Activated T-helper 2 cell treated with anti-CD3 and anti-CD28 coated beads, Interferon-gamma antibody, Interleukin-2, Interleukin-4, amounts not matched to agents 10 μg/mL and 5 μg/mL and 100 μg/mL, durations not matched to agents 14 hours and 24 hours and 36 hours (primary cell): ENCODE data around the gene DPH3. TPM values are rescaled to one million over a fixed set of nuclear protein-coding genes. Genes with fewer than 3 reads are reported as not detected.

Source experiments
- DNase-seq: peaks from one replicate; pipeline ENCODE4 v3.0.0; 2021; ENCODE audit warnings: low spot score
- H3K27ac Mint-ChIP-seq: one replicate; pipeline ENCODE4 v1.8.0; 2021; ENCODE audit warnings: mixed read lengths
- H3K27me3 Mint-ChIP-seq: one replicate; pipeline ENCODE4 v1.8.0; 2021; ENCODE audit warnings: low read depth, mixed read lengths
- H3K36me3 Mint-ChIP-seq: one replicate; pipeline ENCODE4 v1.8.0; 2021; ENCODE audit warnings: low read depth, mixed read lengths
- H3K4me1 Mint-ChIP-seq: one replicate; pipeline ENCODE4 v1.8.0; 2021; ENCODE audit warnings: low read depth, mixed read lengths
- H3K4me3 Mint-ChIP-seq: one replicate; pipeline ENCODE4 v1.8.0; 2021; ENCODE audit warnings: low read depth, mild to moderate bottlenecking, moderate library complexity, mixed read lengths
- H3K9me3 Mint-ChIP-seq: one replicate; pipeline ENCODE4 v1.8.0; 2021; ENCODE audit warnings: mixed read lengths
- intact Hi-C: fragments of 100-400 bp; cut with micrococcal nuclease; formaldehyde crosslinking; loops from one replicate; pipeline ENCODE4 v1.15.1; 2023
- total RNA-seq: library from RNA; stranded (reverse); gene quantifications from 2 replicates; pipeline ENCODE4 v1.2.3, GENCODE V29; 2022

Gene DPH3
- total RNA-seq, 1 donor from 2014 or later = 23.1 TPM

DNA sequence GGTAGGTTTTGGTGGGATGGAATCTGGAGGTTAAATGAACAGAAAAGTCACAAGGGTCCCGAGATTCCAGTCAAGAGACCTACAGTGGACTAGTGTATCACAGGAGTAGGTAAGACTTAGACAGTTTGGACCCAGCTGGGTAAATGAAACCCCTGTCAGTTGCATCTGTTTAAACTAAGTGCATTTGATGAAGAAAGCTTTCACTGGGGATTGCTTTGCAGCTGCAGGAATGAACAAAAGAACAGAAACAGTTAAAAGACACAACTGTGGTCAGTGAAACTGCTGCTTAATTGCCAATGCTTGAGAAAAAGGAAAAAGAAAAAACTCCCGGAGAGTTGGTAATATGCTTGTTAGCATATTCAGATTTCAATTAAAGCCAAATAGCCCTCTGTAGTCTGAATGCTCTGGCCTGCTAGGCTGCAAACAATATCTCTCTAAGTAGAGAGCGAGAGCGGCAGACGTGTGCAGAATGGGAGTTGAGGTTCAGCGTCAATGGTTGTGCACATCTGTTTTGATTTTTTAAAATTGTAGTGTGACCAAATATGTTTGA lies 37.4 kb upstream of the DPH3 start:
- peaks cover 91% of the 10 kb centered on the region for H3K4me1 Mint-ChIP-seq
- no peaks in the 10 kb centered on the region for H3K9me3 Mint-ChIP-seq
- H3K27me3 Mint-ChIP-seq = no peaks in the 10 kb centered on the region
- no peak for DNase-seq
- H3K36me3 Mint-ChIP-seq = peaks cover 78% of the 10 kb centered on the region
- peak overlapping the region; percentile 82 for H3K4me3 Mint-ChIP-seq
- H3K27ac Mint-ChIP-seq = peak overlapping the region; percentile 94
- intact Hi-C loops = loop anchor here (5.0 to 10.0 kb wide), 4 partner anchors 75 to 987 kb away; no protein-coding TSS in a partner anchor

DNA sequence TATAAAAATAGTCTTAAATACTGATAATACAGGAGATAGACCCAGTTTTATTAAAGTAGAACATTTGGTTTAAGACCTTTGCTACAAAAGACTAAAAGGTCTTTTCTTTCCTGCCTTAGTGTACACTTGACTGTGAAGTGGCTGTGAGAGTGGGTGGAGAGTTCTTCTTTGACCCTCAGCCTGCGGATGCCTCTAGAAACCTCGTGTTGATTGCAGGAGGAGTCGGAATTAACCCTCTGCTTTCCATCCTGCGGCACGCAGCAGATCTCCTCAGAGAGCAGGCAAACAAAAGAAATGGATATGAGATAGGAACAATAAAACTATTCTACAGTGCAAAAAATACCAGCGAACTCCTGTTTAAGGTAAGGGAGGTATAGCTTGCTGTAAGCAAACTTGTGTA lies 36.8 kb upstream of the DPH3 start:
- no peaks in the 10 kb centered on the region for H3K9me3 Mint-ChIP-seq
- peaks cover 86% of the 10 kb centered on the region for H3K4me1 Mint-ChIP-seq
- DNase-seq = no peak
- no peaks in the 10 kb centered on the region for H3K27me3 Mint-ChIP-seq
- peaks cover 78% of the 10 kb centered on the region for H3K36me3 Mint-ChIP-seq
- intact Hi-C loops = loop anchor here (1.0 to 10.0 kb wide), 7 partner anchors 8 to 987 kb away; no protein-coding TSS in a partner anchor
- H3K27ac Mint-ChIP-seq = peak overlapping the region; percentile 94
- H3K4me3 Mint-ChIP-seq = peak overlapping the region; percentile 82

DNA sequence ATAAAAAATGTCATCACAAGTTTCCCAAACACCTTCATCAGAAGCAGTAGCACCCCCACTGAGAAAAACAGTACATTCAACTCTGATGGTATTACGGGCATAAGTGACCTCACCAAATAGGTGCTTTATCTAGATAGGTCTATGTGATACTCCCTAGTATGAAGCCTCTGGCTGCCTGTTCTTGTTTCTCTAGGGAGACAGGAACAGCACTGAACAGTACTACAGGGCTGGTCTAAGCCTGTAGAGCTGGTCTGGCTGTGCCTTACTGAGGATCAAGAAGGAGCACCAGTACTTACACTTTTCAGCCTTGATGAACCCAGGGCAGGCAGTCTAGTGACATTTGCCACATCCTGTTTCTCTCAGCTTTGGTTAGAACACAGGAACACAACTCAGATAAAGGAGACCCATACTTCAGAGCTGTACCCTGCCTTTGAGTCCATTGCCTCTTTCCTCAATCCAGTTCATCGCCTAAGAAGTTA lies 36.2 kb upstream of the DPH3 start:
- Mint-ChIP-seq H3K27ac (peak overlapping the region; percentile 94), H3K9me3 (peaks cover under 1% of the 10 kb centered on the region), H3K36me3 (peaks cover 78% of the 10 kb centered on the region), H3K4me1 (peaks cover 85% of the 10 kb centered on the region), H3K4me3 (peak overlapping the region; percentile 82), H3K27me3 (no peaks in the 10 kb centered on the region)
- DNase-seq = peak; percentile 58
- intact Hi-C loops = loop anchor here (1.0 to 10.0 kb wide), 7 partner anchors 8 to 986 kb away; no protein-coding TSS in a partner anchor

DNA sequence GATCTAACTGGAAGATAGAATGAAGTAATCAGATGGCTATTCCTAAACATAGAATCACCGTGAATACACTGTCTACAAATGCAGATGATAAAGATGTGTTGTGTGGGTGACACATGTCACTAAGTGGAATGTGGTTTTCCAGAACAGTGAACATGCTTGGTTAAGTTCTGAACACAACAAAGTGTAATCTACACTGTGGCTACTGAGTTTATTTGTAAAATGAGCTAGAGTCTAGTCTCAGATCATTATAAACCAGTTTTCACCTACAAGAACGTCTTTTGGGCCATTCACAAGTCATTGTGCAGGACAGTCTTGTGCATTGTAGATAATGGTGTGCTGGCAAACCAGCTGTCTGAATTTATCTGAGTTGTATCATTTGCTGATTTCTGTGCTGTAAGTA lies 35.6 kb upstream of the DPH3 start:
- Mint-ChIP-seq H3K9me3 (peaks cover 4% of the 10 kb centered on the region), H3K4me1 (peaks cover 85% of the 10 kb centered on the region), H3K27ac (peak overlapping the region; percentile 94), H3K4me3 (no peak overlapping the region), H3K36me3 (peaks cover 78% of the 10 kb centered on the region), H3K27me3 (no peaks in the 10 kb centered on the region)
- DNase-seq = no peak
- intact Hi-C loops = loop anchor here (2.0 to 10.0 kb wide), 5 partner anchors 77 to 986 kb away; no protein-coding TSS in a partner anchor

DNA sequence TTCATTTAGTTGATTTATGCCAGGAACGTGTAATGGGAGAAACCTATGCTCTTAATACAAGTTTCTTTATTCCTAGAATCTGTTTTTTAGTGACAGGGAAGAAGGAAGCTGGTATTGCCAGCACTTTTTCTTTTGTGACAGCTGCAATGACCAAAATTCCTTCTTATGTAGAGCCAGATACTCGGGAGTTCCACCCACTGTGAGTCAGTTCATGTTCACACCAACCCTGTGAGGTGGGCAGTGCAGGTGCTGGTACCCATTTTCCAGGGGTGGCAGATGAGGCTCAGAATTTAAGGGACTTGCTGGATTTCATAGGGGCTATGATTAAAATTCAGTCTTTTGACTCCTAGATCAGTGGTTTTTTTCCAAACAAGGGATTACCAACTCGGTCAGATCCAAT lies 35.0 kb upstream of the DPH3 start:
- DNase-seq = no peak
- no peaks in the 10 kb centered on the region for H3K27me3 Mint-ChIP-seq
- H3K27ac Mint-ChIP-seq = peak overlapping the region; percentile 94
- intact Hi-C loops = loop anchor here (2.0 to 10.0 kb wide), 7 partner anchors 78 to 985 kb away; no protein-coding TSS in a partner anchor
- no peak overlapping the region for H3K4me3 Mint-ChIP-seq
- peaks cover 84% of the 10 kb centered on the region for H3K4me1 Mint-ChIP-seq
- peaks cover 7% of the 10 kb centered on the region for H3K9me3 Mint-ChIP-seq
- H3K36me3 Mint-ChIP-seq = peaks cover 77% of the 10 kb centered on the region

DNA sequence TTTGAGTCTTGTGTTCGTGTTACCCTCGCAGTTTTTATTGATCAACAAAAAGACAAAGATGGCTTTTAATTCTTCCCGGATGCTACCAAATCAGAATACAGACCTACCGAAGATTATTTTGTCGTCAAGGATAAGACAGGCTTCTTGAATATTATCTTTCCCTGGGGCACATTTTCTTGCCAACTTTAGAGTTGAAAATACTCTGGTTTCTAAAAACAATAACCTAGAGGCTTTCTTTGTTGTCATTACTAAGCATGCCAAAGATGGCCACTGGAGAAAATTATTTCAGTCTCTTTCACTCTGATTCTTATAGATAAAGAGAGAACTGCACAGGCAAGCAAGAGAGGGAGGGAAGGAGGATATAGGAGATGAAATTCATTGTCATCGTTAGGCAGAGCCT lies 34.1 kb upstream of the DPH3 start:
- peak overlapping the region; percentile 4 for H3K27ac Mint-ChIP-seq

DNA sequence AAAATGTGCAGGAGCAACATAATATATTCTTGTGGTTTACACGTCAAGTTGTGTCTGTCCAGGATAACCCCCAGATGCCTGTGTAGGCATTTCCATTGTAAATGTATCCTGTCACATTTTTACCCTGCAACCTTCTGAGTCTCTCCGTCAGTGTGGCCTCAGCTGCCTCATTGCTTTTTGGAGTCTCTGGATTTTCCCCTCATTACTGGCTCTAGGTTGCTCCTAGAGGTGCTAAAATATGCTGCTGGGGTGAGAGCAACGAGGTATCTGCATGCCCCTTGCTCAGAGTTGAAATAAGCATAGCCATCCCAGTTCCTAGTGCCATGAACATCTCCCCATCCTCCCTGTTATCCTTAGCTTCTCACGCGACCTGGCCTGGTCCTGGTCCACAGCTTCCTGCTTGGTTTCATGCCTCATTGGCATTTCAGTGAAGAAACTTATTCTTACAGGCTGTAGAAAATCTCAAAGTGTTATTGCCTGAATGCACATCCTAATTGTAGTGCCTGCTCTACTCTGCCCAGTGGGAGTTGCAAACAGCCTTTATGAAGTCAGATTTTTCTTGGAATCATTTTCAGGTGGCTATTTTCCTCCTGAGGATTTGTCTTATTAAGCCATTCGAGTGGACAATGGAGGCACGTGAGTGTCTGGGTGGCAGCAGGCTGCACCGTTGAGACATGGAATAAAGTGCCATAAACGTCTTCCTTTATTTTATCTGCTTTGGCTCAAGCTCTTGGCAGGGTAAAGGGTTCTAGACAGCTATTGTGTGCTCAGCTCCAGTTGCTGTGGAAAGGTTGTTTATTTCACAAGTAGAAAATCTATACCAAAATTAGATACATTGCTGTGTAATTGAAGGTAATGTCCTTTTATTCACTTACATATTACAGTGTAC lies 33.5 kb upstream of the DPH3 start:
- Mint-ChIP-seq H3K27me3 (no peaks in the 10 kb centered on the region), H3K36me3 (peaks cover 81% of the 10 kb centered on the region), H3K4me3 (no peak overlapping the region), H3K27ac (peak overlapping the region; percentile 74), H3K9me3 (peaks cover 17% of the 10 kb centered on the region), H3K4me1 (peaks cover 78% of the 10 kb centered on the region)
- DNase-seq = no peak
- intact Hi-C loops = loop anchor here (10.0 kb wide), 2 partner anchors 527 to 857 kb away; no protein-coding TSS in a partner anchor

More for the DNA sequence above, 34.1 kb upstream of the DPH3 start:
- DNase-seq = no peak
- H3K27me3 Mint-ChIP-seq = no peaks in the 10 kb centered on the region
- peaks cover 77% of the 10 kb centered on the region for H3K36me3 Mint-ChIP-seq
- H3K4me3 Mint-ChIP-seq = no peak overlapping the region
- intact Hi-C loops = loop anchor here (10.0 kb wide), 2 partner anchors 526 to 856 kb away; no protein-coding TSS in a partner anchor
- peaks cover 11% of the 10 kb centered on the region for H3K9me3 Mint-ChIP-seq
- peaks cover 79% of the 10 kb centered on the region for H3K4me1 Mint-ChIP-seq

DNA sequence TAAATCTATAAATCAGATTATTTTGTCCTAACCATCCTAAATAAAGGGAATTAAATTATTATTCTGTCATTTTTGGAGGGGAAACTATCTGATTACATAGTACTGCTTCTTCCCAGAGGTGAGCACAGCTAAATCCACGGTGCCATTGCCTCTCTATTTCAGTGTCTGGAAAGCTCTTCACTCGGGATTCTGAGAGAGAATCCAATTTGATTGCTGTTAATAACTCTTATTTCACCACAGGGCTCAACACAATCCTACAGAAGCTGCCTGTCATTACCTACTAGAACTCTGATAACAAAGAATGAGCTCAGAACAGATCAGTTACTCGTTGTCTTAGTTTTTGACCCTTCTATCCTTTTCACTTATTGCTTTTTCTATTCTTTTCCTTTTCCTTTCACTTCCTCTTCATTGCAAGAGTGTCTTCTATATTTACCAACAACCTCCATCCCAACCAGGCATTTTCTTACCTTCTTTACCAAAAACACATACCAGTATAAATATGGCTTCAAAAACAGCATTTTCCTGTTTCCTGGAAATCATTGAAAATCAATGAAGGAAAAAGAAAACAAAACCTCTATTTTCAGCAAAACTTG lies 30.7 kb upstream of the DPH3 start:
- H3K27ac Mint-ChIP-seq = peak overlapping the region; percentile 40
- H3K4me1 Mint-ChIP-seq = peaks cover 70% of the 10 kb centered on the region
- H3K4me3 Mint-ChIP-seq = peak overlapping the region; percentile 9
- DNase-seq = no peak
- H3K27me3 Mint-ChIP-seq = no peaks in the 10 kb centered on the region
- H3K36me3 Mint-ChIP-seq = peaks cover 85% of the 10 kb centered on the region
- intact Hi-C loops = loop anchor here (10.0 kb wide), 2 partner anchors 529 to 859 kb away; no protein-coding TSS in a partner anchor
- peaks cover 26% of the 10 kb centered on the region for H3K9me3 Mint-ChIP-seq

DNA sequence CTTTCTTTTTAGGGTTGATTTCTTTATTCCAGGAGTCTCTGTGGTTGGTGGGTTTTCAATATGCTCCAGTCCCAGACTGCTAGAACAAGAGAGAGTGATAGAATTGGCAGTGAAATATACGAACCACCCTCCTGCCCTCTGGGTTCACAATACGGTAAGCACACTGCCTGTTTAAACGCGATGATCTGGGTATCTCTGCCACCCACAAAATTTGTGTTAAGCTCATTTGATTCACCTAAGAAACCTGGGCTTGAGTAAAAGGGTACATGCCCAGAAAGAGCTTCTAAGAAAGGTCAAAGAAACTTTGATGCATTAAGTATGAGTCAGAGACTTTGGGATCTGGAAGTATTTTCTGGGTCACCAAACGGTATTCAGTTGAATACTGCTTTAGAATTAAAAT lies 30.1 kb upstream of the DPH3 start:
- DNase-seq = no peak
- peaks cover 86% of the 10 kb centered on the region for H3K36me3 Mint-ChIP-seq
- intact Hi-C loops = loop anchor here (10.0 kb wide), 2 partner anchors 530 to 860 kb away; no protein-coding TSS in a partner anchor
- H3K4me1 Mint-ChIP-seq = peaks cover 70% of the 10 kb centered on the region
- H3K27ac Mint-ChIP-seq = peak overlapping the region; percentile 54
- H3K27me3 Mint-ChIP-seq = no peaks in the 10 kb centered on the region
- peak overlapping the region; percentile 40 for H3K4me3 Mint-ChIP-seq
- H3K9me3 Mint-ChIP-seq = peaks cover 26% of the 10 kb centered on the region

DNA sequence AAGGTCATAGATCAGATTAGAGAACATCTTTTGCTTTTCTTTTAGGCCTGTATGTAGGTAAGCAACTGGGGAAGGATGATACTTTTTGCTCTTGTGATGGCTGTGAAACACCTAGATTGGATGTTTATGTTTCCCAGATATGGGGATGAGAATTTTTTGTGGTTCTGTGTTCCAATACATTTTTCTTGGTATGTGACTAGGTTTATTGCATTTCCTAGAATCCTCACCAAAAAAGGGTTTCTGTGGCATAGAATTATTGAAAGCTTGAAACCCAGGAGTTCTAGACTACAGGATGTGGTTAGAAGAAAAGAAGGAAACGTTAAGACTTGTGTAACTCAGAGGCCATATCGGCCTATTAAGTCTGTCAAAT lies 26.1 kb upstream of the DPH3 start:
- no peak for DNase-seq
- peaks cover 65% of the 10 kb centered on the region for H3K36me3 Mint-ChIP-seq

DNA sequence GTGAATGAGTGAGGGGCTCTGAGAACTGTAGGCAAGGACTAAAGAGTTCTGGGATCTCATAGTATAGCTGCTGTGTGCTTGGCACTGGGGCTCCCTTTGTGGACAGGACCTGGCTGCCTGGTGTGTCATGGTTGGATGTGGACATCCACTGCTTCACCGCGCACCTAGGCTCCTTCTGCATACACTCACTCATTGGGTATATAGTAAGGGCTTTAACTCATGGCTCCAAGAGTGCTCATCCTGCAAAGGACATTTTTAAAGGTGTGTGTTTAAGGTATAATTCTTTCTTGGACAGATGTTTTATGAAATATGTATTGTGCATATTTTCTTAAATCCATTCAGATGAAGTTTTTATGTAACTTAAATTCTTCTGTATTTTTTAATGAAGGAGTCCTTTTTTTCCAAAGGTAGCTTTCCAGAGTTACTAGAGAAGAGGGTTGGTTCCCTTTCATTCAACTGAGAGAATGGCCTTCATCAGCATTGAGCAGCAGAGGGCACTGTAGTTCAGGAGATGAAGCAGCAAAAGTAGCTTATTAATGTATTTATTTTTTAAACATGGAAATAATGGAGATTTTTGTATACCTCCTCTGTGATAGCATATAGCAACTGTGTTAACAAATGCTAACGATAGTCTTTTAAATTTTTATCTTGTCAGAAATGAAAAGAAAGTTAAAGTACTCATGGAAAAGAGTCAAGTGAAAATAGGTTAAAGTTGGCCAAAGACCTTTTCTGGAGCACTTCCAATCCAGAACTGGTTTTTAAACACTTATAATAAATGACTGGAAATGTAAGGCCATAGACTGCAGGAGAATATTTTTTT lies 25.5 kb upstream of the DPH3 start:
- H3K36me3 Mint-ChIP-seq = peaks cover 60% of the 10 kb centered on the region
- H3K27me3 Mint-ChIP-seq = no peaks in the 10 kb centered on the region
- H3K27ac Mint-ChIP-seq = peak overlapping the region; percentile 68
- H3K4me3 Mint-ChIP-seq = peak overlapping the region; percentile 82
- peaks cover 22% of the 10 kb centered on the region for H3K9me3 Mint-ChIP-seq
- no peak for DNase-seq
- peaks cover 80% of the 10 kb centered on the region for H3K4me1 Mint-ChIP-seq
- intact Hi-C loops = loop anchor here (1.0 to 10.0 kb wide), 6 partner anchors 25 to 865 kb away; partner anchors contain the start of gene OXNAD1

More for the DNA sequence above, 26.1 kb upstream of the DPH3 start:
- Mint-ChIP-seq H3K4me1 (peaks cover 80% of the 10 kb centered on the region), H3K4me3 (peak overlapping the region; percentile 82), H3K9me3 (peaks cover 25% of the 10 kb centered on the region), H3K27me3 (no peaks in the 10 kb centered on the region), H3K27ac (peak overlapping the region; percentile 68)
- intact Hi-C loops = loop anchor here (1.0 to 10.0 kb wide), 8 partner anchors 10 to 864 kb away; partner anchors contain the start of gene OXNAD1
